HG03442 (cell line): ENCODE results near the gene LAMB4.

Source experiments
- ATAC-seq: cut with Tn5 transposase; IDR thresholded peaks from one replicate; pipeline ENCODE4 v1.9.1; 2021; ENCODE audit warnings: mild to moderate bottlenecking, moderate library complexity; ENCODE audit not compliant: unreplicated experiment

LAMB4 gene

GRCh38 chr7:108130261-108130660, at the start of gene LAMB4:
TSS of gene LAMB4 (minus strand) at chr7:108130361. CDS start at chr7:108123164, 7,197 bp downstream.
- no peak for ATAC-seq

DNA sequence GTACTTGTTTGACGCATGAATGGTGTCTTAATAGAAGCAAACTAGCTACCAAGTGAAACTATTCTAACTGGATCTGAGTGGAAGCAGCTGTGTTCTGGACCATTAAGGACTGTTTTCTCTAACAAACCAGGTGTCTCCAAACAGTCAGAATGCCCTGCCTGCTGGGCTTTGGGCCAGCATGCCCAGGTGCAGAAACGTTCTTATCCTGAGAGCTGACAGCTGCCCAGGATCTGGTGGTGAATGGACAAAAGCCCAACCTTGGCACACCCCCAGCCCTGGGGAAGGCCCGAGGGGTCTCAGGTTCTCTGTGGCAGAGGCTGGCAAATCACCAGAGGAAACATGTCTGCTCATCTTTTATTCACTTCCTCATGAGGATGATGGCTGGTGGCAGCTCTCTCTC, 48.2 kb upstream of the LAMB4 start:
- ATAC-seq, result no peak

GRCh38 chr7:108171164-108171563, 41.0 kb upstream of the LAMB4 start:
- no peak for ATAC-seq

DNA sequence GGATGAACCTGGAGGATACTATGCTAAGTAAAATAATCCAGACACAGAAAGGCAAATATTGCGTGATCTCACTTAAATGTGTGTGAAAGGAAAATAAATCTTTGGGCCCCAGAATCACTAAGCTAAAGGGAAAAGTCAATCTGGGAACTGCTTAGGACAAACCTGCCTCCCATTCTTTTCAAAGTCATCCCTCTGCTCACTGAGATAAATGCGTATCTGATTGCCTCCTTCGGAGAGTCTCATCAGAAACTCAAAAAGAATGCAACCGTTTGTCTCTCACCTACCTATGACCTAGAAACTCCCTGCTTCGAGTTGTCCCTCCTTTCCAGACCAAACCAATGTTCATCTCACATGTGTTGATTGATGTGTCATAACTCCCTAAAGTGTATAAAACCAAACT, 40.1 kb upstream of the LAMB4 start:
- ATAC-seq, result no peak

DNA sequence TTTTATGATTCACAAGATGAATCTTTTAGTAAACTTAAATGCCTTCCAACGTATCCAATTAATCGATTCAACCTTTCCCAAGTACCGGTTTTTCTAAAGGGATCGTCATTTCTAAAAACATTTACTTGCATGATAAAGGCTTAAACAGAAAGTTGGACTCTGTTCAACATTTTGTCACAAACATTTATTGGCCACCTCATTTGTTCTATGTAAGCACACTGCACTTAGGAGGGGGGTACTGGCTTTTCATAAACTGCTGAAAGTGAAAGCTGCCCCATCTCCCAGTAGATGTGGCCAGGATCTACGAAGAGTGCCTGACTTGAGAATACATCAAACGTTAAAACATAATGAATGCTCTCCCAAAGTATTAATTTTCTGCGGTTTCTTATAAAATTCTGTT, 37.3 kb upstream of the LAMB4 start:
- no peak for ATAC-seq

DNA sequence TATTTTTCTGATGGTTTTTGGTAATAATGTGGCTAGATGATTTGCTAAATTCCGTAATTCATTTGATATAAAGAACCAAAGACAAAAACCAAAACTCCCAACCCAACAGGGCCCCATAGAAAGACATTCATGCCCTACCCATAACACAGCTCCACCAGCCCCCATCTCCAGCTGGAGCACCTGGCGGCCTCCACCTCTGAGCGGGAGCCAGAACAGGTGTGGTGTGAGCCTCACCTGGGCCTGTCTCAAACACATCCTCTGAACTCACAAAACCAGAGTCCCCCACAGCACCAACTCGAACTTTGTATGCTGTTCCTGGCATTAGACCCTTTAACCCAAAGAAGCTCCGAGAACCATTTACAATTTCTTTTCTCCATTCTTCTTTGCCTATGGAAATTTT, 36.5 kb upstream of the LAMB4 start:
- no peak for ATAC-seq

DNA sequence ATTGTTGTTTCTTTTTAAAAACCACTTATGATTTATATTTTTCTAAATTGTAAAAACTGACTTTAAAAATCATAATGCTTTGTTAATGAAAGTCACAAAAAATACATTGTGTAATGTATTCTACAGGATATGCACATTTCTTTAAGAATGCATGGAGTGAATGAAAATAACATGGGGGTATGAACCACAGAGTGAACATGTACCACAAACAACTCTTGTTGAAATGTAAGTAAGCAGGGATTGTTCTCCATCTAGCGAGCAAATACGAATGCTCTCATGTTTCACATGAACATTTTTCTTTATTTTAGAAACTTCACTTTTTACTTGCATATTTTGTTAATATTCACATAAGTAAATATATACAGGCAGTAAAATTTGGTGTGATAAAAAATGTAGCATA, 35.6 kb upstream of the LAMB4 start:
- ATAC-seq, result no peak

- no peak for ATAC-seq
Observed at GRCh38 chr7:108164946-108165345, 34.8 kb upstream of the LAMB4 start.

DNA sequence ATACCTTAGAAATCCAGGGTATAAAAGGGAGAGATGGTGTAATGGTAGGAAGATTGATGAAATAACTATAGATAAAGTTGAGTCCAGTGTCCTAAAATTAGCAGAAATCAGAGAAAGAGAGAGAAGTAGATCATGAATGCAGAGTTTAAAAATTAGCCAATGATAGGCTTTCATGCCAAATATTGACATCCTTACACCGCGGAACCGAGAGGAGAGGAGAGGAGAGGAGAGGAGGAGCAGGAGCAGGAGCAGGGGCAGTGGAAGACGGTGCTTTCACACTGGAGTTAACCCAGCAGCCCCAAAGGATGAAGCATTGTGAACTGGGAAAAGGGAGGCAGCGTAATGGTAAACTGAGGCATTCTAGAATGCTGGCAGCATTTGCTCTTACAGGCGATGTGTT, 34.2 kb upstream of the LAMB4 start:
- ATAC-seq, result no peak

- ATAC-seq, result no peak
Observed at GRCh38 chr7:108158776-108159175, 28.6 kb upstream of the LAMB4 start.

DNA sequence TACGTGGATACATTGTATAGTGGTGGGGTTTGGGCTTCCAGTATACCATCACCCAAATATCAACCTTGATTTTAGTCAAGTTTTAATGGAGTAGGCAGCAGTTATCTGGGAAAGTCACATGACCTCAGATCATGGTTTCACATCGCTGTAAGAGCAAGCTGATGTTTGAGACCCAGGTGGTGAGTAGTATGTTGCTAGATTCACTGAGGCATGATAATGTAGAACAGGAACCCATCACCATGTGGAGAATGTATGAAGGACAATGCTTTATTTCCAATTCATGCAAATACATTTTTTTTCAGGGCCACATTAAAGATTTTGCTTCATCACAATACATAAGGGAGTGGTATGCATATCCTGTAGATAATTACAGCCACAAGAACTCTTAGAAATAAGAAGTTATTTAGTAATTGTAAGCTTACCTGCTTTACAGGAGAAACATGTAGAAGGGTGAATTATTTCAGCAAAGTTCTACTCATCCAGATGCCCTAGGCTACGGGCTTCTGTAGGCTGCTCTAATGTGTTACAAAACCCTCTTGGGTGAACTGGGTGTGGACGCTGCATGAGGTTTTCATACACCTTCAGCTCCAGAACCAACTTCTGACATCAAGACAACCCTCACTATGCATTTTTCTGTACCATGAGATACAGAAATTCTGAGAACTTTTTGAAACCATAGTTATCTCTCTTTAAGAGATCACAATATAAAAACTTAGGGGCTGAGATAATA, 27.6 kb upstream of the LAMB4 start:
- no peak for ATAC-seq

GRCh38 chr7:108156897-108157605, 26.9 kb upstream of the LAMB4 start:
- ATAC-seq, result no peak

GRCh38 chr7:108152198-108152597, 22.0 kb upstream of the LAMB4 start:
- no peak for ATAC-seq

- ATAC-seq, result no peak
Observed at GRCh38 chr7:108149908-108150307, 19.7 kb upstream of the LAMB4 start.

GRCh38 chr7:108149119-108149518, 19.0 kb upstream of the LAMB4 start:
- ATAC-seq, result no peak

- ATAC-seq, result no peak
Observed at GRCh38 chr7:108147031-108147563, 16.9 kb upstream of the LAMB4 start.

- no peak for ATAC-seq
Observed at GRCh38 chr7:108146070-108146842, 16.1 kb upstream of the LAMB4 start.

DNA sequence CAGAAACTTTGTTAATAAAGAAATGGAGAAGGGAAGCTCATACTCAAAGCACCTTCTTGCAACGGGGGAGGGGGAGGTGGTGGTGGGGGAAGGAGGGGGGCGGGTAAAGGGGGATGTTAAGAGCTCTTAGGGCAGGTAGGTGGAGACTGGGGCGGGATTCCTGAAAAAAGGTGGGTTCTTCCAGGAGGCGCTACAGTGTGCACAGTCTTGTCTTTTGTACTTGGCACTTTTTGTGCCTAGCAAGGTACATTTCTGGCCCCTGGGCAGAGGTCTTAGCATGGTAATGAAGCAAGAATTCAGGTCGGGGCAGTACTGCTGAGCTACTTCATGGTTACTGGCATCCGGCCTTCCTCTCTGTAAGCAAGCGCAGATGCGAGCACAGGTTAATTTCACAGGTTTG, 15.2 kb upstream of the LAMB4 start:
- ATAC-seq, result no peak

- no peak for ATAC-seq
Observed at GRCh38 chr7:108144931-108145330, 14.8 kb upstream of the LAMB4 start.

DNA sequence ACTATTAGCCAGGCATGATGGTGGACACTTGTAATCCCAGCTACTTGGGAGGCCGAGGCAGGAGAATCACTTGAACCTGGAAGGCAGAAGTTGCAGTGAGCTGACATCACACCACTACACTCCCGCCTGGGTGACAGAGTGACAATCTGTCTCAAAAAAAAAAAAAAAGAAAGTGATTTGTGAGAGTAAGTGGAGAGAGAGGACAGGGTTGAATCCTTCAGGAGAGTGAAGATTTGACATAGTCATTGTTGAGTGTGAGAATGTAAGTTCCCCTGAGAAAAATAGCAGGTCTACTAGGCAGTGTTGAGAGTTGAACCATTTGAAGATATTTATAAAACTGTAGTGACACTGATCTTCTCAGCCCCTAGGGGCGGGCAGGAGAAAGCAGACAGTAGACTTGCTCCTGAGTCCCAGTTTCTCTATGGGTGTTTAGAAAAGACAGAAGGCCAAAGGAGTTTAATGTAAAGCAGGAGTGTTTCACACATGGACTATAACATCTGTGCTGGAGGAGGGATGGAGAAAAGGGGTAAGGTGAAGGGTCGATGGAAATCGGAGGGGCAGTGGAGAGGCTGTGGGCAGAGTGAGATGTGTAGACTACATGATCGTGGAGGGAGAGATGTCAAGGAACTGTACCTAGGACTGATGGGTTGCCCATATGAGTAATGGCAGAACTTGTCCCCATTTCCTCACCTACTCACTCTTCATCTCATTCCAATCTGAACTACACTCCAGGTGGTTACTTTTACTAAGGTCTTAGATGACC, 13.7 kb upstream of the LAMB4 start:
- no peak for ATAC-seq
